ENCODE data around the gene MGLL. TPM values are rescaled to one million over a fixed set of nuclear protein-coding genes. Genes with fewer than 3 reads are reported as not detected.
A peak's percentile ranks its signal among the peaks of the same experiment; 100 is the strongest.

The MGLL gene
- total RNA-seq, 2 donors from 2014 or later, result 123 to 200 TPM

- TF ChIP-seq CTCF (IDR thresholded peaks at IDR 0.05), result no peak
- Histone ChIP-seq H3K27me3 (no peaks in the 10 kb centered on the region), H3K9ac (ENCODE audit: low read depth in 2 of 2, low read length in 2 of 2) (no peak overlapping the region), H3K9me3 (no peaks in the 10 kb centered on the region), H3K36me3 (no peaks in the 10 kb centered on the region), H3K4me3 (no peak overlapping the region), H3K4me1 (peaks cover 7% of the 10 kb centered on the region), H3K27ac (no peak overlapping the region)
- intact Hi-C loops (cut with DNase I), result no loop called here
- no peak for DNase-seq
Measured at GRCh38 chr3:127700406-127700805, 121.9 kb downstream of the MGLL start.

GRCh38 chr3:127699416-127700300, 122.7 kb downstream of the MGLL start:
- Histone ChIP-seq H3K4me1 (peaks cover 7% of the 10 kb centered on the region), H3K4me3 (no peak overlapping the region), H3K9ac (ENCODE audit: low read depth in 2 of 2, low read length in 2 of 2) (no peak overlapping the region), H3K27me3 (no peaks in the 10 kb centered on the region), H3K36me3 (no peaks in the 10 kb centered on the region), H3K9me3 (no peaks in the 10 kb centered on the region), H3K27ac (peak overlapping the region; percentile 70)
- DNase-seq, result no peak
- intact Hi-C loops (cut with DNase I), result no loop called here
- TF ChIP-seq CTCF (IDR thresholded peaks at IDR 0.05), result no peak

GRCh38 chr3:127698691-127699415, 123.5 kb downstream of the MGLL start:
- no peak for DNase-seq
- Histone ChIP-seq H3K4me1 (peaks cover 7% of the 10 kb centered on the region), H3K36me3 (no peaks in the 10 kb centered on the region), H3K27me3 (no peaks in the 10 kb centered on the region), H3K9ac (ENCODE audit: low read depth in 2 of 2, low read length in 2 of 2) (peak overlapping the region in 1 of 2 donors; percentile 29), H3K4me3 (no peak overlapping the region), H3K9me3 (no peaks in the 10 kb centered on the region), H3K27ac (peak overlapping the region; percentile 70)
- intact Hi-C loops (cut with DNase I), result no loop called here
- no peak for TF ChIP-seq CTCF (IDR thresholded peaks at IDR 0.05)

GRCh38 chr3:127698286-127698685, 124.0 kb downstream of the MGLL start:
- intact Hi-C loops (cut with DNase I), result no loop called here
- Histone ChIP-seq H3K27me3 (no peaks in the 10 kb centered on the region), H3K9ac (ENCODE audit: low read depth in 2 of 2, low read length in 2 of 2) (peak overlapping the region; percentile 28 to 42), H3K27ac (peak overlapping the region; percentile 70), H3K9me3 (no peaks in the 10 kb centered on the region), H3K36me3 (no peaks in the 10 kb centered on the region), H3K4me3 (no peak overlapping the region), H3K4me1 (peaks cover 7% of the 10 kb centered on the region)
- no peak for DNase-seq
- TF ChIP-seq CTCF (IDR thresholded peaks at IDR 0.05), result no peak

- Histone ChIP-seq H3K9me3 (no peaks in the 10 kb centered on the region), H3K27ac (peak overlapping the region; percentile 70), H3K36me3 (no peaks in the 10 kb centered on the region), H3K4me3 (no peak overlapping the region), H3K27me3 (no peaks in the 10 kb centered on the region), H3K9ac (ENCODE audit: low read depth in 2 of 2, low read length in 2 of 2) (peak overlapping the region; percentile 26 to 42), H3K4me1 (peaks cover 7% of the 10 kb centered on the region)
- no peak for TF ChIP-seq CTCF (IDR thresholded peaks at IDR 0.05)
- peak; percentile 59 for DNase-seq
- intact Hi-C loops (cut with DNase I), result no loop called here
Measured at GRCh38 chr3:127697551-127698240, 124.6 kb downstream of the MGLL start.
